Measurements from ENCODE around the gene DEK. TPM values are rescaled to one million over a fixed set of nuclear protein-coding genes. Genes with fewer than 3 reads are reported as not detected.

The DEK gene
- total RNA-seq, 1 donor from 2014 or later = 207 TPM

GRCh38 chr6:18281564-18281963 is 17.2 kb upstream of the DEK start:
- Mint-ChIP-seq H3K36me3 (ENCODE audit: low read depth) (no peaks in the 10 kb centered on the region), H3K4me3 (no peak overlapping the region), H3K27me3 (ENCODE audit: low read depth) (peaks cover 47% of the 10 kb centered on the region), H3K9me3 (peaks cover 2% of the 10 kb centered on the region), H3K4me1 (peaks cover 14% of the 10 kb centered on the region), H3K27ac (ENCODE audit: unreplicated experiment) (peak overlapping the region; percentile 13)
- DNase-seq (ENCODE audit: low read depth, low spot score) = no peak
- no peak for TF ChIP-seq CTCF (conservative IDR thresholded peaks at IDR 0.05)

GRCh38 chr6:18280084-18280483 is 15.8 kb upstream of the DEK start:
- Mint-ChIP-seq H3K36me3 (ENCODE audit: low read depth) (no peaks in the 10 kb centered on the region), H3K4me1 (peaks cover 16% of the 10 kb centered on the region), H3K27ac (ENCODE audit: unreplicated experiment) (no peak overlapping the region), H3K9me3 (peaks cover 2% of the 10 kb centered on the region), H3K27me3 (ENCODE audit: low read depth) (peaks cover 60% of the 10 kb centered on the region), H3K4me3 (no peak overlapping the region)
- no peak for DNase-seq (ENCODE audit: low read depth, low spot score)
- no peak for TF ChIP-seq CTCF (conservative IDR thresholded peaks at IDR 0.05)

DNA sequence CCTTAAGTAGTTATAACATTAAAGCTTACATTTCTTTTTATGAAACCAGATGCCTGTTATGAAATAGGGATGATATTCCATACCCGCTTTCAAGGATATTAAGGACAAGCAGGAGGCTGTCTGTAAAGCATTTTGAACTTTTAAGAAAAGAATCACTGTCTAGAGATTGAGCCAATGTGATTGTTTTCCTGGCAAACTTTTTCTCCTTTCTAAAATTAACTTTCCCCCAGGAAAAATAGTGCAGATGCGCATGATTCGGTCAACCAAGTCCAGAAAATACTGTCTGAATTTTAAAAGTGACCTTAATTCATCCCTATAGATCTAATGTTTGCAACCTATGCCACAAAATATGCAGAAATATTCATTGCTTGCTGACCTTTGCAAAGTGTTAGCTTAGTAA is 15.1 kb upstream of the DEK start:
- H3K36me3 Mint-ChIP-seq (ENCODE audit: low read depth) = no peaks in the 10 kb centered on the region
- H3K4me3 Mint-ChIP-seq = no peak overlapping the region
- H3K27me3 Mint-ChIP-seq (ENCODE audit: low read depth) = peaks cover 62% of the 10 kb centered on the region
- no peak for TF ChIP-seq CTCF (conservative IDR thresholded peaks at IDR 0.05)
- peaks cover 2% of the 10 kb centered on the region for H3K9me3 Mint-ChIP-seq
- H3K4me1 Mint-ChIP-seq = peaks cover 16% of the 10 kb centered on the region
- no peak overlapping the region for H3K27ac Mint-ChIP-seq (ENCODE audit: unreplicated experiment)
- DNase-seq (ENCODE audit: low read depth, low spot score) = no peak

- TF ChIP-seq CTCF (conservative IDR thresholded peaks at IDR 0.05) = no peak
- no peaks in the 10 kb centered on the region for H3K36me3 Mint-ChIP-seq (ENCODE audit: low read depth)
- H3K9me3 Mint-ChIP-seq = no peaks in the 10 kb centered on the region
- H3K4me1 Mint-ChIP-seq = peaks cover 16% of the 10 kb centered on the region
- H3K27ac Mint-ChIP-seq (ENCODE audit: unreplicated experiment) = no peak overlapping the region
- peaks cover 63% of the 10 kb centered on the region for H3K27me3 Mint-ChIP-seq (ENCODE audit: low read depth)
- peak; percentile 8 for DNase-seq (ENCODE audit: low read depth, low spot score)
- H3K4me3 Mint-ChIP-seq = peak overlapping the region; percentile 87
Measured at GRCh38 chr6:18277237-18278006, 13.1 kb upstream of the DEK start.

- Mint-ChIP-seq H3K36me3 (ENCODE audit: low read depth) (no peaks in the 10 kb centered on the region), H3K9me3 (no peaks in the 10 kb centered on the region), H3K27me3 (ENCODE audit: low read depth) (peaks cover 60% of the 10 kb centered on the region), H3K27ac (ENCODE audit: unreplicated experiment) (no peak overlapping the region), H3K4me3 (peak overlapping the region; percentile 87), H3K4me1 (peaks cover 16% of the 10 kb centered on the region)
- DNase-seq (ENCODE audit: low read depth, low spot score) = no peak
- TF ChIP-seq CTCF (conservative IDR thresholded peaks at IDR 0.05) = no peak
Measured at GRCh38 chr6:18276610-18277236, 12.4 kb upstream of the DEK start.

All from neural crest cell (in vitro differentiated cells).